Esophagus muscularis mucosa (tissue), 4 donors: Measurements from ENCODE around the gene EPHA2. TPM values are rescaled to one million over a fixed set of nuclear protein-coding genes. Genes with fewer than 3 reads are reported as not detected.

Experiments
- DNase-seq: peaks from one replicate; pipeline ENCODE4 v3.0.0-alpha.2; 2017; ENCODE audit errors: extremely low spot score
- H3K27ac ChIP-seq, 4 donors: fragments of 200-600 bp; sonication (generic); replicated peaks in 1 of 4; 1 replicate in 3 of 4; 2 replicates in 1 of 4; pipeline ENCODE4 v1.5.1; 2016 to 2019; ENCODE audit warnings: mild to moderate bottlenecking in 1 of 4
- H3K27me3 ChIP-seq, 4 donors: fragments of 200-600 bp; sonication (generic); one replicate each; pipeline versions ENCODE4 v1.5.1 to v1.6.0; 2016 to 2019
- H3K36me3 ChIP-seq, 4 donors: fragments of 200-600 bp; sonication (generic); one replicate each; pipeline ENCODE4 v1.5.1; 2016 to 2019
- H3K4me1 ChIP-seq, 4 donors: fragments of 200-600 bp; sonication (generic); one replicate each; pipeline ENCODE4 v1.5.1; 2016 to 2019
- H3K4me3 ChIP-seq, 4 donors: fragments of 200-600 bp; sonication (generic); 1 replicate in 2 of 4; 2 replicates in 2 of 4; pipeline ENCODE4 v1.5.1; 2016 to 2019; ENCODE audit warnings: mild to moderate bottlenecking in 4 of 4, moderate library complexity in 1 of 4
- H3K9me3 ChIP-seq, 4 donors: fragments of 200-600 bp; sonication (generic); 1 replicate in 3 of 4; 2 replicates in 1 of 4; pipeline ENCODE4 v1.5.1; 2016 to 2019
- EP300 ChIP-seq: sonication (generic); formaldehyde crosslinking; IDR thresholded peaks from one replicate; pipeline ENCODE4 v1.6.1; 2017; ENCODE audit warnings: antibody characterized with exemption
- POLR2A ChIP-seq: fragments of 450-650 bp; IDR thresholded peaks from one replicate; pipeline ENCODE4 v1.6.1; 2017; ENCODE audit warnings: antibody characterized with exemption, moderate library complexity, mild to moderate bottlenecking, low read depth
- POLR2AphosphoS5 ChIP-seq, 2 donors: sonication (generic); formaldehyde crosslinking; IDR thresholded peaks; one replicate each; pipeline ENCODE4 v1.6.1; 2017; ENCODE audit warnings: antibody characterized with exemption in 2 of 2
- WGBS: methylation state at CpG from one replicate; pipeline ENCODE4 v1.1.5; 2018; 5-methylcytosine and 5-hydroxymethylcytosine counted together
- intact Hi-C: fragments of 100-400 bp; cut with DNase I; formaldehyde crosslinking; loops from one replicate; pipeline ENCODE4 v1.15.1; 2023
- total RNA-seq, 4 donors: library from RNA; depleted of rRNA; stranded (reverse); fragments of >200 nt; gene quantifications; one replicate each; pipeline versions ENCODE4 v1.1.0 to v1.2.1, GENCODE V29; 2016
- TF ChIP-seq, protein P1 (sequence below), 3 experiments: fragments of 200-600 bp in 2 of 3; fragments of 450-650 bp in 1 of 3; sonication (generic) in 2 of 3; IDR thresholded peaks; one replicate each; pipeline ENCODE4 v1.5.1; 2017 to 2019; ENCODE audit warnings: antibody characterized with exemption in 3 of 3, mild to moderate bottlenecking in 2 of 3, moderate library complexity in 1 of 3

Gene EPHA2
- total RNA-seq, 4 donors from 2014 or later: 5.8 to 15.7 (median 11.3) TPM

GRCh38 chr1:16120407-16120806 is 35.5 kb downstream of the EPHA2 start:
- TF ChIP-seq, protein P1, sequence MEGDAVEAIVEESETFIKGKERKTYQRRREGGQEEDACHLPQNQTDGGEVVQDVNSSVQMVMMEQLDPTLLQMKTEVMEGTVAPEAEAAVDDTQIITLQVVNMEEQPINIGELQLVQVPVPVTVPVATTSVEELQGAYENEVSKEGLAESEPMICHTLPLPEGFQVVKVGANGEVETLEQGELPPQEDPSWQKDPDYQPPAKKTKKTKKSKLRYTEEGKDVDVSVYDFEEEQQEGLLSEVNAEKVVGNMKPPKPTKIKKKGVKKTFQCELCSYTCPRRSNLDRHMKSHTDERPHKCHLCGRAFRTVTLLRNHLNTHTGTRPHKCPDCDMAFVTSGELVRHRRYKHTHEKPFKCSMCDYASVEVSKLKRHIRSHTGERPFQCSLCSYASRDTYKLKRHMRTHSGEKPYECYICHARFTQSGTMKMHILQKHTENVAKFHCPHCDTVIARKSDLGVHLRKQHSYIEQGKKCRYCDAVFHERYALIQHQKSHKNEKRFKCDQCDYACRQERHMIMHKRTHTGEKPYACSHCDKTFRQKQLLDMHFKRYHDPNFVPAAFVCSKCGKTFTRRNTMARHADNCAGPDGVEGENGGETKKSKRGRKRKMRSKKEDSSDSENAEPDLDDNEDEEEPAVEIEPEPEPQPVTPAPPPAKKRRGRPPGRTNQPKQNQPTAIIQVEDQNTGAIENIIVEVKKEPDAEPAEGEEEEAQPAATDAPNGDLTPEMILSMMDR (IDR thresholded peaks at IDR 0.05): no peak
- TF ChIP-seq EP300 (no peak), POLR2A (no peak), POLR2AphosphoS5 (IDR thresholded peaks at IDR 0.05) (no peak)
- no peaks in the 10 kb centered on the region for H3K9me3 ChIP-seq
- H3K27me3 ChIP-seq: no peaks in the 10 kb centered on the region
- H3K4me1 ChIP-seq: peaks cover 0 to 12% (median 5%) of the 10 kb centered on the region in 4 donors
- no peak overlapping the region for H3K27ac ChIP-seq
- no peak for DNase-seq
- intact Hi-C loops: no loop called here
- 100% methylated on average over 1 of the region's 1 CpG for WGBS
- H3K36me3 ChIP-seq: peaks cover 4 to 29% (median 16%) of the 10 kb centered on the region in 4 donors
- no peak overlapping the region for H3K4me3 ChIP-seq

GRCh38 chr1:16119926-16120325 is 35.9 kb downstream of the EPHA2 start:
- no peaks in the 10 kb centered on the region for H3K27me3 ChIP-seq
- intact Hi-C loops: no loop called here
- TF ChIP-seq EP300 (no peak), POLR2AphosphoS5 (IDR thresholded peaks at IDR 0.05) (no peak), POLR2A (no peak)
- TF ChIP-seq, protein P1 (IDR thresholded peaks at IDR 0.05): no peak
- 100% methylated on average over 9 of the region's 10 CpGs for WGBS
- no peaks in the 10 kb centered on the region for H3K9me3 ChIP-seq
- H3K4me1 ChIP-seq: peaks cover 0 to 12% (median 5%) of the 10 kb centered on the region in 4 donors
- H3K27ac ChIP-seq: no peak overlapping the region
- H3K36me3 ChIP-seq: peaks cover 4 to 24% (median 12%) of the 10 kb centered on the region in 4 donors
- no peak overlapping the region for H3K4me3 ChIP-seq
- no peak for DNase-seq

GRCh38 chr1:16119504-16119903 is 36.4 kb downstream of the EPHA2 start:
- Histone ChIP-seq H3K4me3 (no peak overlapping the region), H3K9me3 (no peaks in the 10 kb centered on the region), H3K36me3 (peaks cover 3 to 20% (median 8%) of the 10 kb centered on the region in 4 donors), H3K27ac (no peak overlapping the region), H3K27me3 (no peaks in the 10 kb centered on the region), H3K4me1 (peaks cover 0 to 12% (median 5%) of the 10 kb centered on the region in 4 donors)
- intact Hi-C loops: no loop called here
- 93% methylated on average over 4 of the region's 6 CpGs for WGBS
- no peak for DNase-seq
- TF ChIP-seq POLR2A (no peak), EP300 (no peak), POLR2AphosphoS5 (IDR thresholded peaks at IDR 0.05) (no peak)
- TF ChIP-seq, protein P1 (IDR thresholded peaks at IDR 0.05): no peak

GRCh38 chr1:16118706-16119105 is 37.2 kb downstream of the EPHA2 start:
- Histone ChIP-seq H3K27ac (no peak overlapping the region), H3K36me3 (peaks cover 0 to 12% (median 1%) of the 10 kb centered on the region in 4 donors), H3K27me3 (no peaks in the 10 kb centered on the region), H3K9me3 (no peaks in the 10 kb centered on the region), H3K4me1 (peaks cover 0 to 12% (median 5%) of the 10 kb centered on the region in 4 donors), H3K4me3 (no peak overlapping the region)
- no peak for DNase-seq
- intact Hi-C loops: no loop called here
- TF ChIP-seq POLR2A (no peak), EP300 (no peak), POLR2AphosphoS5 (IDR thresholded peaks at IDR 0.05) (no peak)
- TF ChIP-seq, protein P1 (IDR thresholded peaks at IDR 0.05): no peak
- whole genome bisulfite sequencing: 76% methylated on average over 4 of the region's 9 CpGs

DNA sequence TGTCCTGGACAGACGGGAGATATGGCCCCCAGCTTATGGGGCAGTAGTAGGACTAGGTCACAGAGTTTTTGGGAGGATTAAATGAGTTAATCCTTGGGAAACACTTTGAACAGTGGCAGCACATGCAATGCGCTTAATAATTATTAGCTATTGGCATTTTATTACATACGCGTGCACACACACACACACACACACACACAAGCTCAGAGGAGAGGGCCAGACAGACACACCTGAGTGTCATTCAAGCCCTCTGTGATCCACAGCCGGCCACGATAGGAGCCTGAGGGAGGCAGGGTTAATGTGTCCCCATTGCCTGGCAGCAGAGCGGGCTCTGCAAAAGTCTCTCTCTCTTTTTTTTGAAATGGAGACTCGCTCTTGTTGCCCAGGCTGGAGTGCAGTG is 37.9 kb downstream of the EPHA2 start:
- no peaks in the 10 kb centered on the region for H3K9me3 ChIP-seq
- H3K4me3 ChIP-seq: no peak overlapping the region
- H3K27me3 ChIP-seq: no peaks in the 10 kb centered on the region
- 95% methylated on average over 8 of the region's 8 CpGs for WGBS
- DNase-seq: no peak
- H3K36me3 ChIP-seq: peaks cover 0 to 4% (median 0%) of the 10 kb centered on the region in 4 donors
- intact Hi-C loops: no loop called here
- H3K27ac ChIP-seq: no peak overlapping the region
- TF ChIP-seq POLR2AphosphoS5 (IDR thresholded peaks at IDR 0.05) (no peak), POLR2A (no peak), EP300 (no peak)
- TF ChIP-seq, protein P1 (IDR thresholded peaks at IDR 0.05): no peak
- peaks cover 2 to 17% (median 6%) of the 10 kb centered on the region in 4 donors for H3K4me1 ChIP-seq
